Activated naive CD8-positive, alpha-beta T cell treated with anti-CD3 and anti-CD28 coated beads, Interleukin-2, amount 50 U/mL, for 16 hours (primary cell): ENCODE data around the gene OBSCN.
"Not testable (repeated sequence)": the region's sequence is repeated elsewhere in the genome, so short reads cannot be mapped to it uniquely, and the experiment has no call there.

Experiments
- DNase-seq: peaks from one replicate; pipeline ENCODE4 v3.0.0-alpha.2; 2020; ENCODE audit warnings: low read depth, low spot score

OBSCN gene

GRCh38 chr1:228170666-228171065 is 37.2 kb upstream of the OBSCN start:
- DNase-seq, result no peak

- DNase-seq, result no peak
Measured at GRCh38 chr1:228171221-228171891, 36.5 kb upstream of the OBSCN start.

GRCh38 chr1:228172591-228173527 is 35.0 kb upstream of the OBSCN start:
- DNase-seq, result no peak

GRCh38 chr1:228173528-228174481 is 34.0 kb upstream of the OBSCN start:
- not testable (repeated sequence) for DNase-seq

- DNase-seq, result no peak
Measured at GRCh38 chr1:228174482-228175315, 33.1 kb upstream of the OBSCN start.

- no peak for DNase-seq
Measured at GRCh38 chr1:228175316-228176023, 32.4 kb upstream of the OBSCN start.

- DNase-seq, result no peak
Measured at GRCh38 chr1:228176024-228176395, 31.8 kb upstream of the OBSCN start.

GRCh38 chr1:228176461-228177182 is 31.2 kb upstream of the OBSCN start:
- no peak for DNase-seq

- no peak for DNase-seq
Measured at GRCh38 chr1:228177183-228177475, 30.7 kb upstream of the OBSCN start.

GRCh38 chr1:228177721-228178710 is 29.8 kb upstream of the OBSCN start:
- no peak for DNase-seq

- no peak for DNase-seq
Measured at GRCh38 chr1:228178737-228179684, 28.8 kb upstream of the OBSCN start.

GRCh38 chr1:228180271-228180958 is 27.4 kb upstream of the OBSCN start:
- no peak for DNase-seq

- no peak for DNase-seq
Measured at GRCh38 chr1:228180959-228181644, 26.7 kb upstream of the OBSCN start.

GRCh38 chr1:228181645-228182034 is 26.2 kb upstream of the OBSCN start:
- DNase-seq, result no peak

- DNase-seq, result no peak
Measured at GRCh38 chr1:228182296-228183030, 25.4 kb upstream of the OBSCN start.

- no peak for DNase-seq
Measured at GRCh38 chr1:228184152-228184551, 23.7 kb upstream of the OBSCN start.
